ENCODE results near the gene COL4A1.

COL4A1 gene

GRCh38 chr13:110233951-110234280, 73.0 kb downstream of the COL4A1 start:
- no peak overlapping the region for H3K27ac ChIP-seq (replicated peaks)
- no peak for TF ChIP-seq SPI1 (IDR thresholded peaks at IDR 0.05; ENCODE audit: borderline replicate concordance, low read depth)
- no peak for TF ChIP-seq REST (IDR thresholded peaks at IDR 0.05; ENCODE audit: insufficient replicate concordance, low read depth)
- no peak for TF ChIP-seq GABPA (IDR thresholded peaks at IDR 0.05; ENCODE audit: low read depth)
- no peak overlapping the region for H3K4me3 ChIP-seq (replicated peaks; ENCODE audit: insufficient read depth, low read length)
- DNase-seq (ENCODE audit: low read depth in 1 of 2, low spot score in 1 of 2), result no peak
- peaks cover 6% of the 10 kb centered on the region for H3K27me3 ChIP-seq (ENCODE audit: insufficient read depth, poor library complexity, severe bottlenecking)

- Histone ChIP-seq H3K27me3 (ENCODE audit: insufficient read depth, poor library complexity, severe bottlenecking) (peaks cover 6% of the 10 kb centered on the region), H3K27ac (replicated peaks) (no peak overlapping the region), H3K4me3 (replicated peaks; ENCODE audit: insufficient read depth, low read length) (no peak overlapping the region)
- DNase-seq (ENCODE audit: low read depth in 1 of 2, low spot score in 1 of 2), result no peak
- no peak for TF ChIP-seq GABPA (IDR thresholded peaks at IDR 0.05; ENCODE audit: low read depth)
Measured at GRCh38 chr13:110233181-110233950, 73.6 kb downstream of the COL4A1 start.

- Histone ChIP-seq H3K27ac (replicated peaks) (no peak overlapping the region), H3K4me3 (replicated peaks; ENCODE audit: insufficient read depth, low read length) (no peak overlapping the region), H3K27me3 (ENCODE audit: insufficient read depth, poor library complexity, severe bottlenecking) (peaks cover 2% of the 10 kb centered on the region)
- TF ChIP-seq GABPA (IDR thresholded peaks at IDR 0.05; ENCODE audit: low read depth) (no peak), REST (IDR thresholded peaks at IDR 0.05; ENCODE audit: insufficient replicate concordance, low read depth) (no peak), CTCF (IDR thresholded peaks at IDR 0.05; ENCODE audit: insufficient read depth, low read length) (no peak), POLR2AphosphoS5 (IDR thresholded peaks at IDR 0.05; ENCODE audit: low read depth) (no peak), SPI1 (IDR thresholded peaks at IDR 0.05; ENCODE audit: borderline replicate concordance, low read depth) (no peak)
- no peak for DNase-seq (ENCODE audit: low read depth in 1 of 2, low spot score in 1 of 2)
Measured at GRCh38 chr13:110232756-110233155, 74.2 kb downstream of the COL4A1 start.

GRCh38 chr13:110232142-110232541, 74.8 kb downstream of the COL4A1 start:
- Histone ChIP-seq H3K4me3 (replicated peaks; ENCODE audit: insufficient read depth, low read length) (no peak overlapping the region), H3K27ac (replicated peaks) (no peak overlapping the region), H3K27me3 (ENCODE audit: insufficient read depth, poor library complexity, severe bottlenecking) (peaks cover 2% of the 10 kb centered on the region)
- no peak for DNase-seq (ENCODE audit: low read depth in 1 of 2, low spot score in 1 of 2)
- TF ChIP-seq GABPA (IDR thresholded peaks at IDR 0.05; ENCODE audit: low read depth), result no peak
- no peak for TF ChIP-seq POLR2AphosphoS5 (IDR thresholded peaks at IDR 0.05; ENCODE audit: low read depth)
- no peak for TF ChIP-seq CTCF (IDR thresholded peaks at IDR 0.05; ENCODE audit: insufficient read depth, low read length)
- TF ChIP-seq REST (IDR thresholded peaks at IDR 0.05; ENCODE audit: insufficient replicate concordance, low read depth), result no peak
- no peak for TF ChIP-seq SPI1 (IDR thresholded peaks at IDR 0.05; ENCODE audit: borderline replicate concordance, low read depth)
